ENCODE data around the gene CD82. TPM values are rescaled to one million over a fixed set of nuclear protein-coding genes. Genes with fewer than 3 reads are reported as not detected.

CD82 gene
- total RNA-seq, 1 donor from 2014 or later, result 770 TPM

DNA sequence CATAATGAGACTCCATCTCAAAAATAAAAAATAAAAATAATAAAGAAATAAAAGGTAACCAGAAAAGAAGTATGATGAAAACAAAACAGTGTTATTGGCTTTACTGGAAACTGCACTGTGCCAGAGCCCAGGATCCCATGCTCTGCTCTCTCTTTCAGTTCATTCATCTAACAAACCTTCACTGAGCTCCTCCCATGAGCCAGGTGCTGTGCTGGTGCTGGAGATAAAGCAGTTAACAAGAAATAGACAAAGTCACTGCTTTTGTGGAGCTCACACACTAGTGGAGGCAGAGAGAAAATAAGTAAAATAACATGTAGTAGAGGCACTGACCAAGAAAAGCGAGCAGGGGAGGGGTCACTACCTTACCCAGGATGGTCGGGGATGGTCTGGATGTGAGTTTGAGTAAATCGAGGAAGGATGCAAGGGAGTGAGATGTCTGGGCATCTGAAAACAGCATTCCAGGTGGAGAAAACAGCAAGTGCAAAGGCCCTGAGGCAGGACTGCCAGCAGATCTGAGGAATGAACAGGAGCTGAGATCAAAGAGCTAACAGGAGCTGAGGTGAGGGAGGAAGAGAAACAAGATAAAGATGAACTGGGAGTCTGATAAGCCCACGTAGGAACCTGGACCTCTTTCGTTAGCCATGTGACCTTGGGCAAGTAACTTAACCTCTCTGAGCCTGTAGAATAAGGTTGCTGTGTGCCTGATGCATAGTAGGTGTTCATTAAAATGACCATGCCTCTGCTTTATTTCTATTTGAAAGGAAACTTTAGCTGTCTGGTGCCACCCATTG, 31.3 kb upstream of the CD82 start:
- TF ChIP-seq, protein P1, sequence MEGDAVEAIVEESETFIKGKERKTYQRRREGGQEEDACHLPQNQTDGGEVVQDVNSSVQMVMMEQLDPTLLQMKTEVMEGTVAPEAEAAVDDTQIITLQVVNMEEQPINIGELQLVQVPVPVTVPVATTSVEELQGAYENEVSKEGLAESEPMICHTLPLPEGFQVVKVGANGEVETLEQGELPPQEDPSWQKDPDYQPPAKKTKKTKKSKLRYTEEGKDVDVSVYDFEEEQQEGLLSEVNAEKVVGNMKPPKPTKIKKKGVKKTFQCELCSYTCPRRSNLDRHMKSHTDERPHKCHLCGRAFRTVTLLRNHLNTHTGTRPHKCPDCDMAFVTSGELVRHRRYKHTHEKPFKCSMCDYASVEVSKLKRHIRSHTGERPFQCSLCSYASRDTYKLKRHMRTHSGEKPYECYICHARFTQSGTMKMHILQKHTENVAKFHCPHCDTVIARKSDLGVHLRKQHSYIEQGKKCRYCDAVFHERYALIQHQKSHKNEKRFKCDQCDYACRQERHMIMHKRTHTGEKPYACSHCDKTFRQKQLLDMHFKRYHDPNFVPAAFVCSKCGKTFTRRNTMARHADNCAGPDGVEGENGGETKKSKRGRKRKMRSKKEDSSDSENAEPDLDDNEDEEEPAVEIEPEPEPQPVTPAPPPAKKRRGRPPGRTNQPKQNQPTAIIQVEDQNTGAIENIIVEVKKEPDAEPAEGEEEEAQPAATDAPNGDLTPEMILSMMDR (IDR thresholded peaks at IDR 0.05), result no peak
- no peak overlapping the region for H3K4me3 Mint-ChIP-seq
- ChIA-PET POLR2A (interaction anchor here (0.6 kb wide), 1 partner anchor 1365 kb away, joined by 3 read pairs; no protein-coding TSS in a partner anchor), CTCF (interaction anchor here (1.5 to 4.6 kb wide), 2 partner anchors 10 to 23 kb away, joined by 3 to 23 read pairs; no protein-coding TSS in a partner anchor)
- H3K36me3 Mint-ChIP-seq (ENCODE audit: low read depth), result no peaks in the 10 kb centered on the region
- H3K27me3 Mint-ChIP-seq, result peaks cover 29% of the 10 kb centered on the region
- ATAC-seq (ENCODE audit: low read depth) (no peak), DNase-seq (no peak)
- intact Hi-C loops (cut with micrococcal nuclease), result no loop called here
- H3K9me3 Mint-ChIP-seq, result no peaks in the 10 kb centered on the region
- H3K27ac Mint-ChIP-seq, result no peak overlapping the region
- H3K4me1 Mint-ChIP-seq, result peaks cover 15% of the 10 kb centered on the region

DNA sequence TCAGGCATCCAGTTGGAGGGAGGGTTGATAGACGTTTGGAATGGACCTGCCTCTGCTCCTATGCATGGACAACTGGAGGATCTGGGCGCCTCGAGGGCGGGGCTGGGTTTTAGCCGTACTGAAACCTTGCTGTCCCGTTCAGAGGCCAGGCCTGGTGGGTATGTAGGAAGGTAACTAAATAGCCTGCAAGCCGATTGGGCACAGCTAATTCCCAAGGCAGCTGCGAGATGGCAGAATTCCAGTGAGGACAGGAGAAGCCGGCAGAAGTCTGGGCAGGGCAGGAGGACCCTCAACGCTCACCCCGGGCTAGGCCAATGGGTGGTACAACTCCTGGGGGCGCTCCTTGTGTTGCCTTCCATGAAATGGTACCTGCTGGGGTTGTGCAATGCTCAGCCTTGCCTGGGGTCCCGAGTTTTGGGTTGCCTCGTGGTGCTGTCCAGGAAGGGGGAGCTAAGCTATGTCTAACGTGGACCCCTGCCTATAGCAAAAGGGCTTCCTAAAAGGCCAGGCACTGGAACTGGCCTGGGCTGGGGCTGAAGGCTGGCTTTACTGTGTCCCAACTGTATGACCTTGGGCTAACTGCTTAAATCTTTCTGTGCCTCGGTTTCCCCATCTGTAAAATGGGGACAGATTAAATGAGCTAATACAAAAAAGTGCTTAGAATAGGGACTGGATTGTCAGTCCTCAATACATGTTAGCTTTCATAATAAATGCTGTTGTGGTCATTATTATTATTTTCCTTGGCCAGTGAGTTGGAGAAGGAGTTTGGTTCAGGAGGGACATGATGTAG, 30.1 kb upstream of the CD82 start:
- intact Hi-C loops (cut with micrococcal nuclease), result loop anchor here (5.0 kb wide), 1 partner anchor 377 kb away; no protein-coding TSS in a partner anchor
- H3K4me1 Mint-ChIP-seq, result peaks cover 15% of the 10 kb centered on the region
- H3K4me3 Mint-ChIP-seq, result no peak overlapping the region

DNA sequence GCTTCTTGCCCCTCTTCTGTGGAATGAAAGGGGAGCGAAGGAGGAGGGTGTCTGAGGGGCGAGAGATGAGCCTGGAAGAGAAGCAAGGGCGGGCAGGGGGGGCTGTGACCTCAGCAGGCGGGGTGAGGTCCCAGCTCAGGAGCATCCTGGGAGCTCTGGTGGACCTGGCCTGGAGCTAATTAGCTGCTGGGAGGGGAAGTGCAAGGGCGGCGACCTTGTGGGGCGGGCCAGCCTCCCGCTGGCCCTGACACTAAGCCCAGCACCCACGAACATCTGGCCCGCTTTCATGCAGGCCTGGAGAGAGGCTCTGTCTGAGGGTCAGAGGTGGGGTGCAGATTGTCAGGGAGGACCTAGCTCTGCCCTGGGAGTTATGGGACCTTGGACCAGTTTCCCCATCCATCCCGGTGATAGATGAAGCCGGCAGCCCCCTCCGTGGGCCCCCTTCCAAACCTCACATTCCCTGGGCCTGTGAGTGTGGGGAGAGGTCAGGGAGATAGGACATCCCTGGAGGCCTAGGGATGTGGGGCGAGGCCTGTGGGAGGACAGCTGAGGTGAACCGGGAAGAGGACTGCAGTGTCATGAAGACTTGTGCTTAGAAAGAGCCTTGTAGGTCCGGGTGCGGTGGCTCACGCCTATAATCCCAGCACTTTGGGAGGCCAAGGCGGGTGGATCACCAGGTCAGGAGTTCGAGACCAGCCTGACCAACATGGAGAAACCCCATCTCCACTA, 28.5 kb upstream of the CD82 start:
- CTCF ChIA-PET, result interaction anchor here (1.1 to 4.6 kb wide), 2 partner anchors 13 to 250 kb away, joined by 3 to 23 read pairs; no protein-coding TSS in a partner anchor

More for the DNA sequence above, 30.1 kb upstream of the CD82 start:
- H3K27me3 Mint-ChIP-seq, result peaks cover 26% of the 10 kb centered on the region
- ChIA-PET POLR2A (interaction anchor here (0.8 kb wide), 1 partner anchor 87 kb away, joined by 4 read pairs; no protein-coding TSS in a partner anchor), CTCF (interaction anchor here (4.6 kb wide), 1 partner anchor 11 kb away, joined by 23 read pairs; no protein-coding TSS in a partner anchor)
- no peaks in the 10 kb centered on the region for H3K9me3 Mint-ChIP-seq
- ATAC-seq (ENCODE audit: low read depth), result no peak
- H3K36me3 Mint-ChIP-seq (ENCODE audit: low read depth), result no peaks in the 10 kb centered on the region
- H3K27ac Mint-ChIP-seq, result no peak overlapping the region
- TF ChIP-seq, protein P1 (IDR thresholded peaks at IDR 0.05), result no peak
- no peak for DNase-seq

DNA sequence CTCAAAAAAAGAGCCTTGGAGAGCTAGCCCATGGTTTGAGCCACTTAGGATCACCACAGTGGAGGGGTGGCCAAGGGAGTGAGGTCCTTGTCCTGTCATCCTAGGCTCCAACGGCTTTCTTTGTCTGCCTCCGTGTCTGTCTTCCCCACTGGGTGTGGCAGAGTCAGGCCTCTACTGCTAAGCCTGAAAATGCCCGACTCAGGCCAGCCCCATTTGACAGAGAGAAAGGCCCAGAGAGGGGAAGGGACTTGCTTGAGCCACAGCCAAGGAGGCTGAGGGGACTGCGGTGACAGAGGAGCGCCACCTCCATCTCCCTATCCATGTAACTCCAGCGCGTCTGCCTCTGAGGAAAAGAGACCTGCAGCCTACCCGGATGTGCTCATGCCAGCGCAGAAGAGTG, 27.8 kb upstream of the CD82 start:
- POLR2A ChIA-PET, result interaction anchor here (1.1 kb wide), 1 partner anchor 14 kb away, joined by 3 read pairs; no protein-coding TSS in a partner anchor
- Mint-ChIP-seq H3K36me3 (ENCODE audit: low read depth) (no peaks in the 10 kb centered on the region), H3K4me3 (no peak overlapping the region), H3K27me3 (peaks cover 19% of the 10 kb centered on the region), H3K9me3 (no peaks in the 10 kb centered on the region), H3K4me1 (peaks cover 6% of the 10 kb centered on the region), H3K27ac (no peak overlapping the region)
- CTCF ChIA-PET, result interaction anchor here (1.1 to 4.6 kb wide), 2 partner anchors 13 to 251 kb away, joined by 3 to 23 read pairs; no protein-coding TSS in a partner anchor
- intact Hi-C loops (cut with micrococcal nuclease), result loop anchor here (1.0 to 5.0 kb wide), 4 partner anchors 14 to 442 kb away; partner anchors contain the start of gene EXT2
- TF ChIP-seq, protein P1 (IDR thresholded peaks at IDR 0.05), result no peak
- no peak for ATAC-seq (ENCODE audit: low read depth)
- DNase-seq, result no peak

More for the DNA sequence above, 28.5 kb upstream of the CD82 start:
- H3K27me3 Mint-ChIP-seq, result peaks cover 19% of the 10 kb centered on the region
- TF ChIP-seq, protein P1 (IDR thresholded peaks at IDR 0.05), result no peak
- ATAC-seq (ENCODE audit: low read depth), result no peak
- no peaks in the 10 kb centered on the region for H3K9me3 Mint-ChIP-seq
- H3K27ac Mint-ChIP-seq, result no peak overlapping the region
- peaks cover 7% of the 10 kb centered on the region for H3K4me1 Mint-ChIP-seq
- POLR2A ChIA-PET, result interaction anchor here (1.1 kb wide), 1 partner anchor 14 kb away, joined by 3 read pairs; no protein-coding TSS in a partner anchor
- H3K36me3 Mint-ChIP-seq (ENCODE audit: low read depth), result no peaks in the 10 kb centered on the region
- no peak for DNase-seq
- intact Hi-C loops (cut with micrococcal nuclease), result loop anchor here (5.0 kb wide), 1 partner anchor 375 kb away; no protein-coding TSS in a partner anchor
- no peak overlapping the region for H3K4me3 Mint-ChIP-seq

Measured in activated B cell treated with CpG ODN at 0.5 μM for 24 hours (primary cell).